Subcutaneous abdominal adipose tissue (tissue), 5 donors: ENCODE measurements around the gene KCTD18.

ENCODE experiments used
- H3K27ac ChIP-seq: one replicate; pipeline ENCODE4 v1.7.0; 2013; ENCODE audit warnings: low read depth, mild to moderate bottlenecking, inconsistent platforms, low read length, moderate library complexity
- H3K27me3 ChIP-seq, 5 donors: one replicate each; pipeline ENCODE4 v1.7.0; 2013; ENCODE audit warnings: low read length in 5 of 5, inconsistent platforms in 1 of 5; ENCODE audit not compliant: control insufficient read depth in 5 of 5, insufficient read depth in 4 of 5
- H3K36me3 ChIP-seq, 5 donors: one replicate each; pipeline ENCODE4 v1.7.0; 2013; ENCODE audit warnings: low read length in 5 of 5; ENCODE audit not compliant: control insufficient read depth in 5 of 5, insufficient read depth in 5 of 5
- H3K4me1 ChIP-seq, 5 donors: one replicate each; pipeline ENCODE4 v1.7.0; 2013; ENCODE audit warnings: low read length in 5 of 5, mild to moderate bottlenecking in 3 of 5, moderate library complexity in 1 of 5; ENCODE audit not compliant: control insufficient read depth in 5 of 5, insufficient read depth in 5 of 5
- H3K4me3 ChIP-seq, 5 donors: one replicate each; pipeline ENCODE4 v1.7.0; 2013; ENCODE audit warnings: low read length in 5 of 5, low read depth in 1 of 5
- H3K9ac ChIP-seq, 5 donors: one replicate each; pipeline ENCODE4 v1.7.0; 2013; ENCODE audit warnings: low read length in 5 of 5, mild to moderate bottlenecking in 4 of 5, moderate library complexity in 3 of 5
- H3K9me3 ChIP-seq, 5 donors: one replicate each; pipeline ENCODE4 v1.7.0; 2013; ENCODE audit warnings: low read length in 5 of 5; ENCODE audit not compliant: control insufficient read depth in 5 of 5
- donor health status: healthy.
- donor health status: healthy.
- donor health status: healthy.
- donor health status: healthy.
- donor health status: healthy.

The KCTD18 gene

DNA sequence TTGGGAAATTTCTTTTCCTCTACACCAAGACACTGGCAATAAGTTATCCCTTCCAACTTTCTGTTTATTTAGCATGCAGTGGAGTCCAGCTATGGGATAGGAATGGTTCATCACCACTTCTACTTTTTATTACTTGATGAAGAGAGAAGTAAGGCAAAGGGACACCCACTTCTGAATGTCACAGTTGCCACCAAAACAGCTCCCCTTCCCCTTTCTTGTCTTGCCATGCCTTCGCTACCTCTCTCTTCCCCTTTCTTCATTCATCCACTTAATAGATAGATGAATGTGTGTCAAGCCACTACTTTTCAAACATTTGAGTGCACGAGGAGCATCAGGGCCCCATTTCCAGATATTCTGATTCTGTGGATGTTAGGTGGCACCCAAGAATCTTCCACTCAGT, 59.6 kb downstream of the KCTD18 start:
- H3K9me3 ChIP-seq: no peaks in the 10 kb centered on the region
- H3K27ac ChIP-seq: no peak overlapping the region
- H3K4me3 ChIP-seq: no peak overlapping the region
- no peak overlapping the region for H3K9ac ChIP-seq
- H3K4me1 ChIP-seq: peaks cover 0 to 2% (median 2%) of the 10 kb centered on the region in 5 donors
- peaks cover 0 to 17% (median 6%) of the 10 kb centered on the region in 5 donors for H3K36me3 ChIP-seq
- no peaks in the 10 kb centered on the region for H3K27me3 ChIP-seq

DNA sequence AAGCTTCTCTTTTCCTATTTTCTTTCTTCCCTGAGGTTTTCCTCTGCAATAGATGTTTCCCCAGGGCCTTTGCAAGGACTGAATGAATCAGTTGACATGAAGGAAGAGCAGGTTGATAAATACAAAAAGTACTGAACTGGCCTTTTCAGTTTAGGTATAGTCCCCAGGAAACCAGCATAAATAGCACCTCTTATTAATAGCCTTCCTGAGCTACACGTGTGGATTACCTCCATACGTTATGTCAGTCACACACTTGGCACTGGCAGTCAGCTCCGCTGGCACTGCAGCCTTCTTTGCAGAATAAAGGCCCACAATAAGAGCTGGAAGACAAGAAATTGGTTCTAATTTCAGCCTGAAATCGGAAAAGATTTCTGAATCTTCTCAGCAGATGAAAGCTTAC, 60.7 kb downstream of the KCTD18 start:
- Histone ChIP-seq H3K27ac (no peak overlapping the region), H3K27me3 (no peaks in the 10 kb centered on the region), H3K9me3 (no peaks in the 10 kb centered on the region), H3K4me1 (peaks cover 0 to 9% (median 9%) of the 10 kb centered on the region in 5 donors), H3K9ac (no peak overlapping the region), H3K4me3 (no peak overlapping the region), H3K36me3 (peaks cover 0 to 17% (median 6%) of the 10 kb centered on the region in 5 donors)

DNA sequence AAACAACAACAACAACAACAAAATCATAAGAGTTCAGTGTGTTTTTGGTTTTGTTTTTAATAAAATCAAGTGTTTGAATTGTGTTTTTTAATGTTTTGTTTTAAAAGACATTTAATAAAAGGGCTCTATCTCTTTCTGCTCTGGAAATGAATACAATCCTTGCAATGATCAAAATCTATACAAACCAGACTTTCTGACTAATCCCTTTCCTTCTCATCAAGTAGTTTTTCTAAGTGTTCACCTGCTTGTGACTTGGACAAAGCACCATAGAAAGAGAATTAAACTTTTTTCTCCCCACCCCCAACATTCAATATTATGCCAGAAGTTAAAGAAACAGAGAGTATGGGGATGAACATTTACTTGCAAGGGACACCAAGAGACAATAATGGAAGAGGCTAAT, 61.4 kb downstream of the KCTD18 start:
- H3K36me3 ChIP-seq: peaks cover 0 to 17% (median 6%) of the 10 kb centered on the region in 5 donors
- no peak overlapping the region for H3K27ac ChIP-seq
- no peaks in the 10 kb centered on the region for H3K27me3 ChIP-seq
- H3K9me3 ChIP-seq: no peaks in the 10 kb centered on the region
- H3K4me3 ChIP-seq: no peak overlapping the region
- H3K9ac ChIP-seq: no peak overlapping the region
- H3K4me1 ChIP-seq: peaks cover 3 to 16% (median 15%) of the 10 kb centered on the region in 5 donors

DNA sequence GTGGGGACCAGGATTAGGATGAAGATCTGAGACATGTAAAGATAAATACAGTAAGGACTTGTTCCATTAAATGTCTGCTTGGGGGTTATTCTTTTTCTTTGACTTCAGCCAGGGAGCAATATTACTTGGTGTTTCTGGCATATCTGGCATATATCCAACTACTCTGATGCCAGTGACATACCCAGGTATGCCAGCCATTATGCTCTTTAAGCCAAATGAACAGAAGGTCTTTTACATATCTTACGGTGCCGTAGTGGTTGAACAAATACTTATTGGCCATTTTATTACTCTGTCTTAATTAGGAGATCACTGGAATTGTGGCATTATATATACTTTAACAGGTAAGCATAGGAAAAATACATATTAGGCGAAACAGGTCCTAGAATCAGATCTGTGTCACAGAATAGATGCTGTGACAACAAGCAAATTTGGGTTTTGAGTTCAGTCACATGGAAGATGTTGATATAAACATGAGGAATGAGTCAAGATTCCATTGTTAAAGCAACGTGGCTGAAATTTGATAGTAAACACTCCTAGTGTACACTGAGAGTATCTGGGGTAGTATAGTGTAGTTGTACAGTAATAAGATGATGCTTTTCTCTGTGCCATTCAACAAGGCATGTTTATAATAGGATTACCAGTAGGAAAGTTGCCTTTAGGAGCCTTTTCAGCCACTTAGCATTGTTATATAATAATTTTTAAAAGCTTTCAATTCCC, 62.6 kb downstream of the KCTD18 start:
- peaks cover 0 to 18% (median 6%) of the 10 kb centered on the region in 5 donors for H3K36me3 ChIP-seq
- no peak overlapping the region for H3K4me3 ChIP-seq
- no peaks in the 10 kb centered on the region for H3K27me3 ChIP-seq
- no peak overlapping the region for H3K9ac ChIP-seq
- H3K4me1 ChIP-seq: peaks cover 3 to 21% (median 18%) of the 10 kb centered on the region in 5 donors
- no peak overlapping the region for H3K27ac ChIP-seq
- no peaks in the 10 kb centered on the region for H3K9me3 ChIP-seq

DNA sequence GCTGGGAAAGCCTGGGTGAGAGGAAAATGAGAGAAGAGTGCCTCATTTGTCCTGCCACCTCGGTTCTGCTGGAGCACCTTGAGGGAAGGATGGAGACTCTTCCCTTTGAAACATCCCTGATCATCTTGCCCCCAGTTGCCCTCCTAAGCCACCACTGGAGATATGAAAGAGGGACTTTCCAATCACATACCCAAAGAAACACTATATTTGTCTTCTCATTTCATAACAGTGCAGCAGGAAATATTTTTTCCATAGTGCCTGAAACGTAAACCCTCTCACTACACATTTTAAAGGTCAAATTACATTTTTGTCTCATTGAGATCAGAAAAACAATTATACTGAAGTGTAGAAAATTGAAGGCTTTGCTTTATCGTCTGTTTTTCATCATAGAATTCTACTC, 63.3 kb downstream of the KCTD18 start:
- Histone ChIP-seq H3K9ac (no peak overlapping the region), H3K27me3 (no peaks in the 10 kb centered on the region), H3K9me3 (no peaks in the 10 kb centered on the region), H3K36me3 (peaks cover 0 to 24% (median 9%) of the 10 kb centered on the region in 5 donors), H3K27ac (no peak overlapping the region), H3K4me1 (peaks cover 3 to 24% (median 18%) of the 10 kb centered on the region in 5 donors), H3K4me3 (no peak overlapping the region)

DNA sequence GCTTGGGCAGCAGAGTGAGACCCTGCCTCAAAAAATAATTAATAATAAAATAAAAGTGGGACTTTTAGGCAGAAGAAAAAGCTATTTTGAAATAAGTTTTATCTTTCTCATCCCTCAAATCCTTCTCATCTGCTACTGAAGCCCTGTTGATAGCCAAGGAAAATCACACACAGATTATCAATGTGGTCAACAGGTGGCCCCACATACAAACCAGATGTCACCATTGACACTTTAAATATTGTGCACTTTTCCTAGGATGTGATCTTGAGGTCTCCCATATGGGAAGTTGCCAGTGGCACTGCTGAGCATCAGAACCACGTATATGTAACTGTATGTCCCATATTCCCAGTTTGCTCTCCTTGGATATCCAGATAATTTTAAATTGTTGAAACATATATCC, 64.6 kb downstream of the KCTD18 start:
- no peak overlapping the region for H3K9ac ChIP-seq
- peaks cover 3 to 24% (median 18%) of the 10 kb centered on the region in 5 donors for H3K4me1 ChIP-seq
- no peak overlapping the region for H3K27ac ChIP-seq
- no peak overlapping the region for H3K4me3 ChIP-seq
- peaks cover 0 to 24% (median 17%) of the 10 kb centered on the region in 5 donors for H3K36me3 ChIP-seq
- no peaks in the 10 kb centered on the region for H3K9me3 ChIP-seq
- no peaks in the 10 kb centered on the region for H3K27me3 ChIP-seq

DNA sequence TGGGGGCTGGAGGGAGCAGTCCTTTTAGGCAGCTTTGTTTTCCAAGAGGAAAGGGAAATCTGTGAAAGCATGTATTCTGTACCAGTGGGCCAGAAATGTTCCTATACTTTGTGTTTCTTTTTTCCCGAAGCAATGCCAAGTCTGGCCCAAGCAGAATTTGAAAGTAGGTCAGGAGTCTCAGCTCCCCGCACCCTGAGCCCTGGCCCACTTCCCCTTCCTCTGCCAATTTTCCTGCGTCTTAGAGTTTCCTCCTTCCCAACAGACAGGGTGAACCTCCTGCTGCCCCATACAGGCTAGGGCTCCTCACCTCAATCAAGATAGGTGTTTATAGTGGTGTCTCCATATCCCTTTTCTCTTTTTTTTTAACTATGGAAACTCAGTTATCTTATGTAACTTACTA, 65.3 kb downstream of the KCTD18 start:
- no peaks in the 10 kb centered on the region for H3K9me3 ChIP-seq
- peaks cover 4 to 24% (median 17%) of the 10 kb centered on the region in 5 donors for H3K36me3 ChIP-seq

DNA sequence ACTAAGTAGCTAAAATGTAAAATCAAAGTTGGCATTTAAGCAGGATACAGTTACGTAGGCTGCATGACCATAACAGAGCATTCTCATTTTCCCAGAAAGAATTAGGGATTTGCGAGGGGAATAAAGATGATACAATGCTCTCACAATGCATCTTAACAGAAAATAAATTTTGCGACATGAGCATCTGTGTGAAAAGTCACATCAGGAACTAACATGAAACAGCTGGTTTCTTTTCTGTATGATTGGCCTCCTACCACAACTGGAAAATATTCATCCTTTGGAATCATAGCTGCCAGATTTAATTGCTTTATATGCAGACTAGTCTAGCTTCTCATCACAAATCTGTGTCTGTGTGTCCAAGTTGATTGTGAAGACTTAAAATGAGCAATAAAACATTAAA, 66.0 kb downstream of the KCTD18 start:
- H3K27ac ChIP-seq: peak overlapping the region; percentile 28
- H3K36me3 ChIP-seq: peaks cover 4 to 30% (median 20%) of the 10 kb centered on the region in 5 donors
- H3K9me3 ChIP-seq: no peaks in the 10 kb centered on the region
- H3K4me1 ChIP-seq: peaks cover 3 to 24% (median 18%) of the 10 kb centered on the region in 5 donors
- H3K27me3 ChIP-seq: no peaks in the 10 kb centered on the region
- no peak overlapping the region for H3K4me3 ChIP-seq
- H3K9ac ChIP-seq: no peak overlapping the region

More for the DNA sequence above, 65.3 kb downstream of the KCTD18 start:
- no peak overlapping the region for H3K4me3 ChIP-seq
- H3K4me1 ChIP-seq: peaks cover 3 to 24% (median 18%) of the 10 kb centered on the region in 5 donors
- no peaks in the 10 kb centered on the region for H3K27me3 ChIP-seq
- no peak overlapping the region for H3K27ac ChIP-seq
- no peak overlapping the region for H3K9ac ChIP-seq

DNA sequence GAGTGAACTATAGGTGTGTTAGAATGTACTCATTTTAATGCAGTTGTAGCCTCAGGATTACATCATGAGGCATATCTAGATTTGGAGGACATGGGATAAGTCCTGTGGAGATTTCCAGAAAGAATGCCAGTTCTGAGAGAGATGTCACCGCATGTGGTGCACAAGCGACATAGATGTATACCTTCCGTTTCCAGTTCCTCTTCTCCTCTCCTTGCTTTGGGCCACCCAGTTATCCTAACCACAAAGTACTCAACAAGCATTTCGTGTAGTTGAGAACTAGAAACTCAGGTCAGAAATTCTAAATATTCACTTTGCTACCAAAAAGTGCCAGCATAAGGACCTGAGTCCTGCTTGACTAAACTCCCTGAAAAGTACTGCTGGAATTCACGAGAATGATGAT, 66.5 kb downstream of the KCTD18 start:
- Histone ChIP-seq H3K4me1 (peaks cover 3 to 24% (median 18%) of the 10 kb centered on the region in 5 donors), H3K9ac (no peak overlapping the region), H3K27me3 (no peaks in the 10 kb centered on the region), H3K36me3 (peaks cover 4 to 30% (median 23%) of the 10 kb centered on the region in 5 donors), H3K27ac (peak overlapping the region; percentile 28), H3K9me3 (no peaks in the 10 kb centered on the region), H3K4me3 (no peak overlapping the region)

DNA sequence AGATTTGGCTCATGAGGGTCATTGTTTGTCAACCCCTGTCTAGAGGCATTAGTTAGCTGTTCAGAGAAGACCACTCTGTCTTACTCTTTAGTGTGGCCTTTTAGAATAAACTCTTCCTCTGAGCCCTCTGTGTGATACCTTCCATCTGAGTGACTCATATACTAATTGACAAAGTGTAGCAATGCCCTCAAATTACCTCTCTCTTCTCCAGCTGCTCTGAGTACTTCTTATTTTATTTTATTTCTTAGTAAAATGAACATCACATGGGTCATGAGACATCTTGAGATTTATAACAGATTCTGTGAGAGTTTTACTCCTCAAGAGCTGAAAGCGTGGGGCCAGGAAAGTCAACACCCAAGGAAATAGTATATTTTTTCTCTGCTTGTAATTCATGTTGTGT, 67.4 kb downstream of the KCTD18 start:
- Histone ChIP-seq H3K27ac (no peak overlapping the region), H3K27me3 (no peaks in the 10 kb centered on the region)

More for the DNA sequence above, 67.4 kb downstream of the KCTD18 start:
- H3K9me3 ChIP-seq: peaks cover 0 to 2% (median 0%) of the 10 kb centered on the region in 5 donors
- H3K9ac ChIP-seq: no peak overlapping the region
- peaks cover 3 to 24% (median 18%) of the 10 kb centered on the region in 5 donors for H3K4me1 ChIP-seq
- H3K4me3 ChIP-seq: no peak overlapping the region
- peaks cover 4 to 30% (median 25%) of the 10 kb centered on the region in 5 donors for H3K36me3 ChIP-seq
